ENCODE data around the gene TMEM145.

Gene TMEM145

GRCh38 chr19:42278452-42279154 is 34.5 kb upstream of the TMEM145 start:
- H3K4me3 ChIP-seq (replicated peaks; ENCODE audit: low read depth, low read length): no peak overlapping the region
- no peak for TF ChIP-seq CTCF (IDR thresholded peaks at IDR 0.05; ENCODE audit: low read length, missing control alignments)
- DNase-seq (ENCODE audit: low read depth): no peak

GRCh38 chr19:42279155-42279901 is 33.8 kb upstream of the TMEM145 start:
- H3K4me3 ChIP-seq (replicated peaks; ENCODE audit: low read depth, low read length): peak overlapping the region; percentile 69
- DNase-seq (ENCODE audit: low read depth): no peak
- TF ChIP-seq CTCF (IDR thresholded peaks at IDR 0.05; ENCODE audit: low read length, missing control alignments): no peak

- peak overlapping the region; percentile 69 for H3K4me3 ChIP-seq (replicated peaks; ENCODE audit: low read depth, low read length)
- DNase-seq (ENCODE audit: low read depth): peak; percentile 93
- TF ChIP-seq CTCF (IDR thresholded peaks at IDR 0.05; ENCODE audit: low read length, missing control alignments): peak; percentile 61
These were observed 33.0 kb upstream of the TMEM145 start for GRCh38 chr19:42279902-42280814.

GRCh38 chr19:42280815-42281145 is 32.3 kb upstream of the TMEM145 start:
- H3K4me3 ChIP-seq (replicated peaks; ENCODE audit: low read depth, low read length): peak overlapping the region; percentile 69
- TF ChIP-seq CTCF (IDR thresholded peaks at IDR 0.05; ENCODE audit: low read length, missing control alignments): no peak
- no peak for DNase-seq (ENCODE audit: low read depth)

- DNase-seq (ENCODE audit: low read depth): peak; percentile 61
- peak overlapping the region; percentile 69 for H3K4me3 ChIP-seq (replicated peaks; ENCODE audit: low read depth, low read length)
- no peak for TF ChIP-seq CTCF (IDR thresholded peaks at IDR 0.05; ENCODE audit: low read length, missing control alignments)
These were observed 31.8 kb upstream of the TMEM145 start for GRCh38 chr19:42281146-42281826.

All from fibroblast of pulmonary artery (primary cell).